Stimulated activated CD4-positive, alpha-beta T cell treated with anti-CD3 and anti-CD28 coated beads, Interleukin-4, amount 100 ng/mL, for 48 hours (primary cell): ENCODE data around the gene HK1.

Source experiments
- DNase-seq, 2 donors: peaks; one replicate each; pipeline ENCODE4 v3.0.0-alpha.2; 2020; ENCODE audit warnings: low read depth in 2 of 2

Gene HK1

GRCh38 chr10:69403519-69403918, 125.2 kb downstream of the HK1 start:
- DNase-seq = no peak

DNA sequence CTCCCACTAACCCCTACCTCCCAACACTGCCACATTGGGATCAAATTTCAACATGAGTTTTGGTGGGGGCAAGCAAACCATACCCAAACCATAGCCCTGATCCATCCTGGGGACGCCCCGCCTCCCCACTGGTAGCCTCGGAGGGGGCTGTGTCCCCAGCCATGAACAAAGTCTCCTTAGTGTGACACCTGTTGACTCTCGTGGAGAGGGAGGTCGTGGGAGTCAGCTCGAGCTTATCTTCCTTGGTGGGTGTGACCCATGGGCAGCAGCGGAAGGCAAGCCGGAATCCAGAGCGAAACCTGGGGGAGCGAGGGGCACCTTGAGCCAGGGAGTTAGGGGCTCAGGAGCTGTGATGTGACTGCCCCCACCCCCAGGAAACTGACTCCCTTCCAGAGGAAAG, 126.5 kb downstream of the HK1 start:
- no peak for DNase-seq

GRCh38 chr10:69405221-69405620, 126.9 kb downstream of the HK1 start:
- DNase-seq = no peak

DNA sequence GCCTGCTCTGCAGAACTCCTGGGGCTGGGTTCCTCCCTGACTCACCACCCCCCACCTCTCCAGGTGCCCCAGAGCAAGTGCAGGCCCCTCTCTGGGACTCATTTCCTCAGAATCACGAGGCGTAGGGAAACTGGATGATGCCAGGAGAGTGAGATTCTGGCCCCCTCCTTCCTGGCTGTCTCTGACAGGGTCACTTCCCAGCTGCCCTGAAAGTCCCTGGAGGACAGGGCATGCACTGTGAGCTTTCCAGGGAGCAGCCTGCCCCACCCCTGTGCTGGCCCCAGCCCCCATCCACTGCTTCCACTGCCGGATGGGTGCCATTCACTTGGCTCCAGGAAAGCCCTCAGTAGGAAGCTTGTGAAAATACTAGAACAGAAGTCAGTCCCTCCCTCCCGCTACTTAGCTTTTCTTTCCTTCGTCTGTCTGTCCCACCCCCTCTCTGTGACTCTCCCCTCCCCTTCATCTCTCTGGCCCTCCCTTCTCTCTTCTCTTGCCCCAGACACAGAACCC, 128.1 kb downstream of the HK1 start:
- DNase-seq = no peak

- no peak for DNase-seq
These were observed 128.7 kb downstream of the HK1 start for GRCh38 chr10:69406816-69407580.

DNA sequence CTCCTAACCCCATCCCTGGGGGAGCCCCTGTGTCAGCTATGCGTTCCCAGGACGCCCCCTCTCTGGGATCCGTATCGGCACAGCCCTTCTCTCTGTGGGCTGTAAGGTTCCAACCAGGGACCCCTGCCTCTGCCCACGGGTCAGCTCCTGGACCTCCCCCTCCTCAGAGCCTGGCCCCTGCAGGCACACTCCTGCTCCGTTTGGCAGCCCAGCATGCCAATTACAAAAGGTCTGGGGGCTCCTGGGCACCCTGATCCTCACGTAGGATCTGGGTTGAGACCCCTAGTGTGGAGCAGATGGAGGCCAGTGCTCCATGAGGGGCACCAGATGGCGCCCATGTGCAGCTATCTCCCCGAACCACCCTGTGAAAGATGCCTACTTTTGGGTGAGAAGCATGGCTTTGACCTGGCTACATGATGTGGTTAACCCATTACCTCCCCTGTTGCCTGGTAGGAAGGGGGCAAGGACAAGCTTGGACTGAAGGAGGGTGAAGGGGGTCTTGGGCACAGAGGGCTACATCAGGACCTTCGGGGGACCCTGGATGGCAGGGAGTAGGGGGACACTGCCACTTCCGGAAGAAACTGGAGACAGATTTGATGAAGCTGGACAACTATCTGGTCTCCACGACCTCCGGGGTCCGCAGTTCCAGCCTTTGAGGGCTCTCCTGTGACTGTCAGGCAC, 129.5 kb downstream of the HK1 start:
- DNase-seq = no peak

DNA sequence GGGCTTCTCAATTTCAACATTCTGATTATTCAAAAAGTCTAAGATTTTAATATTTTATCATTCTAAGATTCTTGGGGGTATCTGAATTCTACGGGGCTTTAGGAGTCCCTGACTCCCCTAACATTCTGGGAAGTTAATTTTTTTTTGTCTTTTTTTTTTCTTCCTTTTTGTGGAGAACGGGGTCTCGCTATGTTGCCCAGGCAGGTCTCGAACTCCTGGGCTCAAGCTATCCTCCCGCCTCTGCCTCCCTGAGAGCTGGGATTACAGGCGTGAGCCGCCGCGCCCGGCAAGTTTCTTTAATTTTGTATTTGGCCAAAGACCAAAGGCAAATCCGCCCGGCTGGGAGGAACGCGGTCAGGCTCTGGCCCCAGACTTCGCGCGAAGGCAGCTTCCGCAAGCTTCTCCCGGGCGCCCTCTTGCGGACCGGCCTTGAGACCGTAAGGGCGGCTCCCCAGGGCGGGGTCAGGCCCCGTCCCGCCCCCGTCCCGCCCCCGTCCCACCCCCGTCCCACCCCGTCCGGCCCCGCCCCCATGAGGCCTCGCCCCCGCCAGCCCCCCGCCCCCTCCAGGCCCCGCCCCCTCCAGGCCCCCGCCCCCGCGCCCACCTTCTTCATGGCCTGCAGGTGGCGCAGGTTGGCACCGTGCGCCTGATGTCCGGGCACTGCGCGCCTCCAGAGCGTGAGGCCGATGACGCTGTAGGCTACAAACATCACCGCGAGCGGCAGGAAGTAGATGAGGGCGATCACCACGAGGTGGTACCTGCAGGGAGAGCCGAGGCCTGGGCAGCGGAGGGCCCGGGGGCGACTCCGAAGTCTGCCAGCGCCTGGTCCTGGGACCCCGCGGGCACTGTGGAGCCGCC, 130.3 kb downstream of the HK1 start:
- DNase-seq = peak; percentile 84 to 86

- DNase-seq = peak in 1 of 2 donors; percentile 20
These were observed 130.8 kb downstream of the HK1 start for GRCh38 chr10:69409176-69409495.

GRCh38 chr10:69409968-69410367, 131.7 kb downstream of the HK1 start:
- no peak for DNase-seq

DNA sequence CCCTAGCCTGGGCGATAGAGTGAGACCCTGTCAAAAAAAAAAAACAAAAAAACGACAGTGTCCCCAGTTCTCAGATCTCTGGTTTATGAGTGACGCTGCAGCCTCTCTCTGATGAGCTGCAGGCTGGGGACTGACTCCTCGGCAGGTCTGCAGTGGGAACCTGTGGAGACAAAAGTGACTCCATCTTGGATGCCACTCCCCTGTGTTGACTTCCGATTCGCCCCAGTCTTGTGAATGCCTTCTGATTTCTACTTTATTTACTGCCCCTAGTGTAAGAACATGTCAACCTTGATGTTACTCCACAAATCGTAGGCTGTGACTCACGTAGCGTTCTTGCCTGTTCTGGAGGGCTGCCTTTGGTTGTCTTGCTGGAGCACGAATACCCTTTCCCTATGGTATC, 132.2 kb downstream of the HK1 start:
- DNase-seq = no peak

DNA sequence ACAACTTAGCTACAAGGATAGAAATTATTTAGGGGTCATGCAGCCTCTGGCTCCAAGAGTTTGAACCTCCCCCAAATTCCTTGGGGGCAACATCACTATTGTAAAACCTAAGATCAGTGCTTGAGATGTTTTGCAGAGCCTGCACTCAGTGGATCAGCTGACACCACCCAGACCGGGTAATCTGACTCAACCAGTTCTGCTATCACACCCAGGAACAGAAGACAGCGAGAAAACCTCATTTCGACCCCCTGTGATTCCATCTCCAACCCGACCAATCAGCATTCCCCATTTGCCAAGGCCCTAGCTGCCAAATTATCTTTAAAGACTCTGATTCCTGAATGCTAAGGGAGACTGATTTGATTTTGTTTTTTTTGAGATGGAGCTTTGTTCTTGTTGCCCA, 133.2 kb downstream of the HK1 start:
- no peak for DNase-seq

GRCh38 chr10:69412232-69412790, 134.0 kb downstream of the HK1 start:
- DNase-seq = no peak

DNA sequence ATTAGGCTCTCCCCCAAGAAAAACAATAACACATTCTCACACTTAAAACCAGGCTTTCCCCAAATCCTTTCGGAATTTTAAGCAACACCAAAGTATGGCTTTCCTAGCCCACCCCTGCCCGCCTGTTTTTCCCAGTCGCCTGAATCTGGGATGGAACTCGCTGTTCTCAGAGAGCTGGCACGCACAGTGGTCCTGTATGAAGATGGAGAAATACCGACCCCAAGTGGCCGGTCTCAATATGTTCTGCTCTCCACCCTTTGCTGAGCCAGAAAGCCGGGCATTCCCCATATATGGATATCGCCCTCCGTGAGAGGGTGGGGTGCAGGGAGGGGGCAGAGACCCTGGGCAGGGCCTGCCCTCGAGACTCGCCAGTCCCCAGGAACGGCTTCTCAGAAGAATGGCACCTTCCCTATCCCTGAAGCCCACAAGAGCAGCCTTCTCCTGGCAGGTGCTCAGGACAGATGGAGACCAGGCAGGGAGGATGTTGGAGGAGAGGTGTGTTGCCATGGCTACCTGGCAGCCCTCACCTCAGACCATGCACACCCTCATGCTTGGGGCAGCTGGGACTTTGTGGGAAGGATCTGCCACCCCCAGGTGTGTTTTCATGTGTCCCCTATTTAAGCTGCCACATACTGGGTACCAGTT, 135.0 kb downstream of the HK1 start:
- DNase-seq = no peak

DNA sequence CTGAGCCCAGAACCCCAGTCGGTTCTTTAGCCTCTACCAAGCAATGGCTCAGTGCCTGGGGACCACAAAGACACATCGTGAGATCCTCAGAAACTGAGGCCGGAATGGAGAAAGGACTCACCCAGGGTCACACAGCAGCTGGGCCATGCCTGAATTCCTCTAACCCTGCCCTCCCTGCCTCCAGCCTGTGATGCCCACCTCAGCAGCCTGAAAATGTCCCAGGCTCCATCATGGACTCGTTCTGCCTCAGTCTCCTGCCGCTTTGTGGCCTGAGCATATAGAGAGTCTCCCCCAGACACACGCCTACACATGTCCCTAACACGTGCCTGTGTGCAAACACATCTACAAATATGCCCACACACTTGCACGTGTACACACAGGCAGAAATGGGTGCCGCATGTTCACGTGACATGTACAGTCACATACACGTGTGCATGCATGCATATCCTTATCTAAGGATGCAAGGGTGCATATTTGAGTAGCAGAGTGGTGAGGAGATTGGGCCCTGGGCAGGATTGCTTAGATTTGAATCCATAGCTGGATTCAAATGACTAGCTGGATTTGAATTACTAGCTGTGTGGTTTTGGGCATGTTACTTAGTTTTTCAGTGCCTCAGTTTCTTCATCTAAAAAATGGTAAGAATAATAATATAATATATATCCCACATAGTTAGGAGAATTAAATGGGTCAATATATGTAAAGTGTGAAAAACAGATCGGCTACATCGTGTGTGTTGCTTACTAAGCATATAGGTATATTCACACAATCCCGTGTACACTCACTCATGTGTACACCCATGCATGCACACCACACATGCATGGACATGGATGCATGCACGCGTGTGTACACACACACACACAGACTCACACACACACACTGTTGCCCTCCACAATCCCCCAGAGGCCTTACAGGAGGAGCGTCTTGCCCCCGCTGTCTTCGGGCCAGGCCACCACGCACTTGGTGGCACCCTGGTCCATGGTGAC, 136.0 kb downstream of the HK1 start:
- no peak for DNase-seq

- no peak for DNase-seq
These were observed 136.8 kb downstream of the HK1 start for GRCh38 chr10:69415049-69415448.

DNA sequence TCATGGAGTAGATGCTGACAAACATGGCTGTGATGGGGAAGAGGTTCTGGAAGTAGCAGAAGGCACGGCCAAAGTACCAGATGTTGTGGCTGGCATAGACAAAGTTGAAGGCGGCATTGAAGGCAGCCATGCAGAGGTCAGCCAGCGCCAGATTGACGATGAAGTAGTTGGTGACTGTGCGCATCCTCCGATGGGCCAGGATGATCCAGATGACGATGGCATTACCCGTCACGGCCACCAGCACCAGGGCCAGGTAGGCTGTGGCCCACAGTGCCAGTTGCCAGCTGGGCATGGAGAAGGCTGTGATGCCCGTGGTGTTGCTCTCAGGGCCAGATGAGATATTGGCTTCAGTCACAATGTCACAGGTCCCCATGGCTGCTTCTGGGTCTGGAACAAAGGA, 137.7 kb downstream of the HK1 start:
- DNase-seq = no peak

DNA sequence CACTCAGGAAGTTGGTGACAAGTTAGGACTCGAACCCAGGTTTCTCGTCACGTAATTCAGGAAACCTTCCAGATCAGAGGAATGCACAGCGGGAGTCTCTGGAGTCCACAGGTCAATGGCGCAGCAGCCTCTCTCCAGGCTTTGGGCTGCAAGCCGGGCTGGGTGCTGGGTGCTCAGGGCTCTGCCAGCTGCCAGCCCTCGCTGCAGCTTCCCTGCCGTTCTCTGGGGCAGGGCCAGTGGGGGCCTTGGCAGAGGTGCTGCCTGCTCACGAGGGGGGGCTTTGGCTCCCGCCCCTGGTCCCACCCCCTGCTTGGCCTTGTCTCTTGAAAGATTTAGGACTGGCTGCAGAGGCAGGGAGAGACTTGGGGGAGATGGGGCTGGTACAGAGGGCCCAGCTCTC, 138.4 kb downstream of the HK1 start, which contains the start of gene TACR2:
TSS of gene TACR2 (minus strand) at position 224 of the 400 bp plus-strand sequence. CDS start 595 bp downstream, outside the sequence.
- DNase-seq = no peak

DNA sequence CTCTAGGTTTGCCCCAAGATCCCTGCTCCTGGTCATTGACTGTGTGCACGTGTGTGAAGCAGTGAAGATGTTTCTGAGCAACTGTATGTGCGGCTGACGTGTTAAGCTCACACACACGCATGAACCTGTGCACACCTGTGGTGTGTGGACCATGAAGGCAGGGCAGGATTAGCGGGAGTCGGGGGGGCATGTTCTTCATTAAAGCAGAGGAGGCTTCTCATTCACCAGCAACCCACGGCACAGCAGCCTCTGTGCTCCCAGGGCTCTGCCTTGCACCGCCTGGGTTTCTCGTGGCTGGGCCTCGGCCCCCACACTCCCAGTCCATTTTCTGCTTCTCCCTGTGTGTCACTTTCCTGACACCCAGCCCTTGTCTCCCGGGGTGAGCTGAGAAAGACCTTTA, 139.2 kb downstream of the HK1 start:
- DNase-seq = no peak

DNA sequence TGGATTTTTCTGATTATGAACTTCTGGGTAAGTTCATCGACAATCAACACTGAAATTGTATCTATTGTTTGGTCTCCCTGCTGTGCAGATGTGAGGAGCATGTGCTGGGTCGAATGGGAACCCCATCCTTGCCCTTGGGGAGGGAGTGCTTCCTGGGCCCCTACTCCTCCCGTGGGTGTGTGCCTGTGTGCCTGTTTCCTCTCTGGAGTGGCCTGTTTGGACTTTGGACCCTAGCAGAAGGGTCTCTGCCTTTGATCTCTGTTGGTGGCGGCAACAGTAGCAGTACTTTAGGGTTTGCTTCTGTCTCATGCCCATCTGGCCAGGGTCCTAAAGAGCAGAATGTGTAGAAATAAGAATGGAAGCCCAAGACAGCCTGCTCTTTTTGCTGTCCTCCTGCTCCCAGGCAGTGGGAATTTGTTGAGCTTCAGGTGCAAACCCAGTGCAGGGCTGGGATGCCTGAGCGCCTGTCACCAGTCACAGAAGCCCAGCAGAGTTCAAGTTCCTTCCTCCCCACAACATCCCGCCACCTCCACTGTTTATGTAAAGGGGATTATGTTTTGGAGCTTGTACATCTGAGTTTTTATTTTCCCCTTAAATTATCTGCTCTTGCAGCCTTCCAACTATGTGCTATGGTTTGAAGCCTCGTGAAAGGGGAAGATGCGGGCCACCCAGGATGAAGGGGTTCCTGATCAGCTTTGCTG, 139.9 kb downstream of the HK1 start:
- no peak for DNase-seq
